HEK293 (cell line): Measurements from ENCODE around the gene GRB14.
A peak's percentile ranks its signal among the peaks of the same experiment; 100 is the strongest.

Experiments
- CTCF ChIA-PET: fragments of 350-600 bp; formaldehyde crosslinking; extraction: SDS; loops from one replicate; lab custom pipeline; 2021; ENCODE audit warnings: antibody characterized with exemption; lab: Yijun Ruan, JAX
- POLR2A ChIA-PET: fragments of 300-600 bp; formaldehyde crosslinking; extraction: SDS; loops from one replicate; lab custom pipeline; 2020; ENCODE audit warnings: antibody characterized with exemption, inconsistent platforms; lab: Yijun Ruan, JAX
- H3K27ac ChIP-seq: fragments of 200-500 bp; sonication (Bioruptor generic); 2 replicates; pipeline ENCODE4 v1.5.1; 2014; ENCODE audit warnings: low read depth, low read length, control low read depth, inconsistent platforms; ENCODE audit errors: extremely low read depth
- H3K36me3 ChIP-seq, 2 experiments: fragments of 200-500 bp in 1 of 2; sonication (Bioruptor generic) in 1 of 2; 1 replicate in 1 of 2; 2 replicates in 1 of 2; pipeline ENCODE4 v1.5.1; 2014 to 2017; ENCODE audit warnings: inconsistent platforms in 2 of 2, low read length in 2 of 2; ENCODE audit not compliant: control insufficient read depth in 2 of 2, insufficient read depth in 1 of 2
- H3K4me1 ChIP-seq: fragments of 200-500 bp; sonication (Bioruptor generic); 2 replicates; pipeline ENCODE4 v1.5.1; 2014; ENCODE audit warnings: mild to moderate bottlenecking, low read length, inconsistent platforms; ENCODE audit not compliant: control insufficient read depth, insufficient read depth
- H3K4me3 ChIP-seq: 2 replicates; pipeline ENCODE4 v1.5.1; 2011; ENCODE audit warnings: low read depth, mild to moderate bottlenecking, control low read depth, low read length, moderate library complexity
- H3K9me3 ChIP-seq: fragments of 200-500 bp; sonication (Bioruptor generic); 2 replicates; pipeline ENCODE4 v1.5.1; 2014; ENCODE audit warnings: low read depth, low read length, inconsistent platforms; ENCODE audit not compliant: control insufficient read depth, insufficient read depth
- BCL11A ChIP-seq: fragments of 450-650 bp; formaldehyde crosslinking; IDR thresholded peaks from 2 replicates; pipeline ENCODE4 v1.5.1; 2016; ENCODE audit warnings: low read depth, missing biosample characterization, missing genetic modification characterization
- KLF1 ChIP-seq: fragments of 450-650 bp; formaldehyde crosslinking; IDR thresholded peaks from 2 replicates; pipeline ENCODE4 v1.5.1; 2016; ENCODE audit warnings: missing biosample characterization, missing genetic modification characterization
- KLF10 ChIP-seq: fragments of 450-650 bp; IDR thresholded peaks from 2 replicates; pipeline ENCODE4 v1.5.1; 2018; ENCODE audit warnings: missing biosample characterization, mild to moderate bottlenecking, missing genetic modification characterization
- KLF16 ChIP-seq: fragments of 450-650 bp; formaldehyde crosslinking; IDR thresholded peaks from 2 replicates; pipeline ENCODE4 v1.5.1; 2017; ENCODE audit warnings: missing biosample characterization, missing genetic modification characterization
- MZF1 ChIP-seq: fragments of 450-650 bp; formaldehyde crosslinking; IDR thresholded peaks from 2 replicates; pipeline ENCODE4 v1.5.1; 2017; ENCODE audit warnings: missing biosample characterization, missing genetic modification characterization, borderline replicate concordance
- REPIN1 ChIP-seq: fragments of 450-650 bp; formaldehyde crosslinking; IDR thresholded peaks from 2 replicates; pipeline ENCODE4 v1.5.1; 2017; ENCODE audit warnings: missing biosample characterization, missing genetic modification characterization, low read depth
- WT1 ChIP-seq: fragments of 450-650 bp; formaldehyde crosslinking; IDR thresholded peaks from 2 replicates; pipeline ENCODE4 v1.5.1; 2016; ENCODE audit warnings: missing biosample characterization, missing genetic modification characterization
- ZBTB17 ChIP-seq: fragments of 450-650 bp; formaldehyde crosslinking; IDR thresholded peaks from 2 replicates; pipeline ENCODE4 v1.5.1; 2016; ENCODE audit warnings: missing biosample characterization, missing genetic modification characterization
- ZNF10 ChIP-seq: fragments of 450-650 bp; formaldehyde crosslinking; IDR thresholded peaks from 2 replicates; pipeline ENCODE4 v1.5.1; 2017; ENCODE audit warnings: missing biosample characterization, missing genetic modification characterization
- ZNF133 ChIP-seq: fragments of 450-650 bp; formaldehyde crosslinking; IDR thresholded peaks from 2 replicates; pipeline ENCODE4 v1.5.1; 2016; ENCODE audit warnings: missing biosample characterization, missing genetic modification characterization
- ZNF138 ChIP-seq: fragments of 450-650 bp; formaldehyde crosslinking; IDR thresholded peaks from 2 replicates; pipeline ENCODE4 v1.5.1; 2016; ENCODE audit warnings: missing biosample characterization, missing genetic modification characterization, borderline replicate concordance
- ZNF175 ChIP-seq: fragments of 450-650 bp; formaldehyde crosslinking; IDR thresholded peaks from 2 replicates; pipeline ENCODE4 v1.5.1; 2016; ENCODE audit warnings: missing biosample characterization, missing genetic modification characterization
- ZNF335 ChIP-seq: fragments of 450-650 bp; formaldehyde crosslinking; conservative IDR thresholded peaks from 2 replicates; pipeline ENCODE4 v1.5.1; 2016; ENCODE audit warnings: missing biosample characterization, missing genetic modification characterization
- ZNF354C ChIP-seq: fragments of 450-650 bp; formaldehyde crosslinking; IDR thresholded peaks from 2 replicates; pipeline ENCODE4 v1.5.1; 2016; ENCODE audit warnings: missing biosample characterization, missing genetic modification characterization, low read depth, borderline replicate concordance
- ZNF366 ChIP-seq: fragments of 450-650 bp; formaldehyde crosslinking; conservative IDR thresholded peaks from 2 replicates; pipeline ENCODE4 v1.5.1; 2016; ENCODE audit warnings: missing biosample characterization, missing genetic modification characterization
- ZNF473 ChIP-seq: fragments of 450-650 bp; formaldehyde crosslinking; IDR thresholded peaks from 2 replicates; pipeline ENCODE4 v1.5.1; 2017; ENCODE audit warnings: missing biosample characterization, missing genetic modification characterization
- ZNF544 ChIP-seq: fragments of 450-650 bp; formaldehyde crosslinking; IDR thresholded peaks from 2 replicates; pipeline ENCODE4 v1.5.0; 2017; ENCODE audit warnings: missing biosample characterization, missing genetic modification characterization
- ZNF571 ChIP-seq: fragments of 450-650 bp; formaldehyde crosslinking; IDR thresholded peaks from 2 replicates; pipeline ENCODE4 v1.5.0; 2017; ENCODE audit warnings: missing biosample characterization, missing genetic modification characterization
- ZNF654 ChIP-seq: fragments of 450-650 bp; formaldehyde crosslinking; IDR thresholded peaks from 2 replicates; pipeline ENCODE4 v1.5.1; 2016; ENCODE audit warnings: low read depth, missing biosample characterization, missing genetic modification characterization
- ZNF677 ChIP-seq: fragments of 450-650 bp; IDR thresholded peaks from 2 replicates; pipeline ENCODE4 v1.5.0; 2018; ENCODE audit warnings: missing biosample characterization, mild to moderate bottlenecking, missing genetic modification characterization, moderate library complexity
- ZNF707 ChIP-seq: fragments of 450-650 bp; formaldehyde crosslinking; IDR thresholded peaks from 2 replicates; pipeline ENCODE4 v1.5.1; 2016; ENCODE audit warnings: missing biosample characterization, missing genetic modification characterization
- ZNF768 ChIP-seq: fragments of 450-650 bp; formaldehyde crosslinking; IDR thresholded peaks from 2 replicates; pipeline ENCODE4 v1.5.1; 2018; ENCODE audit warnings: missing biosample characterization, mild to moderate bottlenecking, missing genetic modification characterization
- ZNF777 ChIP-seq: fragments of 450-650 bp; formaldehyde crosslinking; IDR thresholded peaks from 2 replicates; pipeline ENCODE4 v1.5.1; 2017; ENCODE audit warnings: missing biosample characterization, missing genetic modification characterization, borderline replicate concordance
- ZXDB ChIP-seq: fragments of 450-650 bp; formaldehyde crosslinking; IDR thresholded peaks from 2 replicates; pipeline ENCODE4 v1.5.1; 2016; ENCODE audit warnings: missing biosample characterization, missing genetic modification characterization
- TF ChIP-seq, protein P1 (sequence below): fragments of 450-650 bp; formaldehyde crosslinking; optimal IDR thresholded peaks from 2 replicates; pipeline ENCODE3; 2016; ENCODE audit warnings: missing biosample characterization, mild to moderate bottlenecking, missing genetic modification characterization
- TF ChIP-seq, protein P2 (sequence below): fragments of 450-650 bp; formaldehyde crosslinking; IDR thresholded peaks from 2 replicates; pipeline ENCODE4 v1.5.1; 2016; ENCODE audit warnings: missing biosample characterization, missing genetic modification characterization
- TF ChIP-seq, protein P3 (sequence below): fragments of 450-650 bp; formaldehyde crosslinking; IDR thresholded peaks from 2 replicates; pipeline ENCODE4 v1.5.1; 2016; ENCODE audit warnings: missing biosample characterization, missing genetic modification characterization
- TF ChIP-seq, protein P4 (sequence below): fragments of 450-650 bp; formaldehyde crosslinking; IDR thresholded peaks from 2 replicates; pipeline ENCODE4 v1.5.1; 2017; ENCODE audit warnings: missing biosample characterization, missing genetic modification characterization
- TF ChIP-seq, protein P5 (sequence below): fragments of 450-650 bp; formaldehyde crosslinking; IDR thresholded peaks from 2 replicates; pipeline ENCODE4 v1.5.1; 2016; ENCODE audit warnings: missing biosample characterization, missing genetic modification characterization

GRB14 gene

DNA sequence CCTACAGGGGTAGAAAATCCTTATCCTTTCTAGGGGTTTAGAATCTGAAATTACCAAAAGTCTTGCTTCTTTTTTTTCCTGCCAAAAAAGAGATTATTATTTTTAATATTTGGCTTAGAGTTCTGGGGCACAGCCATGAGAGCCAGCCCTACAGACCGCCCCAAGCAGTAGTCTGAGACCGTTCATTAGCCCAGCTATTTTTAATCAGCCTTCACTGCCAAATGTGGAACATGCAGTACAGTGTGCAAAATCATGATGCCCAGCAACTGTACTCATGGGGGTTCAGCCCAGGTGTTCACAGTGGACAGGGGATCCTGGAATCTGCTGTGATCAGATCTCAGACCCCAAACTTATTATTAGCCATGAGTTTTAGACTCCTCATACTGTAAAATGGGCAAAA lies 60.4 kb downstream of the GRB14 start (continued):
- TF ChIP-seq, protein P1, sequence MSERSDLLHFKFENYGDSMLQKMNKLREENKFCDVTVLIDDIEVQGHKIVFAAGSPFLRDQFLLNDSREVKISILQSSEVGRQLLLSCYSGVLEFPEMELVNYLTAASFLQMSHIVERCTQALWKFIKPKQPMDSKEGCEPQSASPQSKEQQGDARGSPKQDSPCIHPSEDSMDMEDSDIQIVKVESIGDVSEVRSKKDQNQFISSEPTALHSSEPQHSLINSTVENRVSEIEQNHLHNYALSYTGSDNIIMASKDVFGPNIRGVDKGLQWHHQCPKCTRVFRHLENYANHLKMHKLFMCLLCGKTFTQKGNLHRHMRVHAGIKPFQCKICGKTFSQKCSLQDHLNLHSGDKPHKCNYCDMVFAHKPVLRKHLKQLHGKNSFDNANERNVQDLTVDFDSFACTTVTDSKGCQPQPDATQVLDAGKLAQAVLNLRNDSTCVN = no peak
- TF ChIP-seq, protein P2, sequence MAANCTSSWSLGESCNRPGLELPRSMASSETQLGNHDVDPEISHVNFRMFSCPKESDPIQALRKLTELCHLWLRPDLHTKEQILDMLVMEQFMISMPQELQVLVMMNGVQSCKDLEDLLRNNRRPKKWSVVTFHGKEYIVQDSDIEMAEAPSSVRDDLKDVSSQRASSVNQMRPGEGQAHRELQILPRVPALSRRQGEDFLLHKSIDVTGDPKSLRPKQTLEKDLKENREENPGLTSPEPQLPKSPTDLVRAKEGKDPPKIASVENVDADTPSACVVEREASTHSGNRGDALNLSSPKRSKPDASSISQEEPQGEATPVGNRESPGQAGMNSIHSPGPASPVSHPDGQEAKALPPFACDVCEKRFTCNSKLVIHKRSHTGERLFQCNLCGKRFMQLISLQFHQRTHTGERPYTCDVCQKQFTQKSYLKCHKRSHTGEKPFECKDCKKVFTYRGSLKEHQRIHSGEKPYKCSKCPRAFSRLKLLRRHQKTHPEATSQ (tag by site-specific recombination) = no peak
- TF ChIP-seq, protein P3, sequence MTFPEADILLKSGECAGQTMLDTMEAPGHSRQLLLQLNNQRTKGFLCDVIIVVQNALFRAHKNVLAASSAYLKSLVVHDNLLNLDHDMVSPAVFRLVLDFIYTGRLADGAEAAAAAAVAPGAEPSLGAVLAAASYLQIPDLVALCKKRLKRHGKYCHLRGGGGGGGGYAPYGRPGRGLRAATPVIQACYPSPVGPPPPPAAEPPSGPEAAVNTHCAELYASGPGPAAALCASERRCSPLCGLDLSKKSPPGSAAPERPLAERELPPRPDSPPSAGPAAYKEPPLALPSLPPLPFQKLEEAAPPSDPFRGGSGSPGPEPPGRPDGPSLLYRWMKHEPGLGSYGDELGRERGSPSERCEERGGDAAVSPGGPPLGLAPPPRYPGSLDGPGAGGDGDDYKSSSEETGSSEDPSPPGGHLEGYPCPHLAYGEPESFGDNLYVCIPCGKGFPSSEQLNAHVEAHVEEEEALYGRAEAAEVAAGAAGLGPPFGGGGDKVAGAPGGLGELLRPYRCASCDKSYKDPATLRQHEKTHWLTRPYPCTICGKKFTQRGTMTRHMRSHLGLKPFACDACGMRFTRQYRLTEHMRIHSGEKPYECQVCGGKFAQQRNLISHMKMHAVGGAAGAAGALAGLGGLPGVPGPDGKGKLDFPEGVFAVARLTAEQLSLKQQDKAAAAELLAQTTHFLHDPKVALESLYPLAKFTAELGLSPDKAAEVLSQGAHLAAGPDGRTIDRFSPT = no peak
- TF ChIP-seq ZNF777 = no peak
- no peak for TF ChIP-seq ZXDB (tag by site-specific recombination)
- no peak for TF ChIP-seq ZNF175 (tag by site-specific recombination)
- TF ChIP-seq ZNF707 = no peak
- no peak for TF ChIP-seq KLF16
- no peak for TF ChIP-seq ZNF677 (tag by site-specific recombination)
- TF ChIP-seq ZNF354C (tag by site-specific recombination) = no peak
- no peak for TF ChIP-seq ZNF138 (tag by site-specific recombination)
- no peak for TF ChIP-seq REPIN1 (tag by site-specific recombination)
- TF ChIP-seq ZNF133 (tag by site-specific recombination) = no peak

DNA sequence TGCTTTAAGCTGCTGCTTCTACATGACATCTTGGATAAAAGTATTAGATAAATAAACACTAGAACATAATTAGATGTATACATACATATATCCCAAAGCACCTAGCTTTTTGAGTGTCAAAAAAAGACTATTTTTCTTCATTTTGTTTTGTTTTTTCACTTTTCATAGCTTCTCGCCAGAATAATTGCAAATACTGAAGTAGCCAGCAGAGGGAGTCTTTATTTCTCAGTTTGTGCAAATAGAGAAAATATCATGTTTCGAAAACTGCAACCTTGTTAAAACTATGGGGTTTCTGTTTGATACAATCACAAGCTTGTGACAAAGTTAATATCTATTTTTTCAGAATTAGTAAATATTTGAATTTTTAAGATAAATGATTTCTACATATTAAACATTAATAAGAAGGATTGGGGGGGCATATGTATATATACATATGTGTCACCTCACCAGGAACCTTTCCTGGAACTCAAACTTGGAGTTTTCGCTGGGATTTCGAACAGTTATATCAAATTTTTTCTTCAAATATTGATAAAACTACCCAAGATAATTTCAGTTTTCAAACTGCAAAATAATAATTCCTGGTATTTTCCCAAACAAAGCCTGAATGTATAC lies 61.0 kb downstream of the GRB14 start:
- Histone ChIP-seq H3K36me3 (no peaks in the 10 kb centered on the region), H3K4me3 (no peak overlapping the region), H3K9me3 (no peaks in the 10 kb centered on the region), H3K4me1 (no peaks in the 10 kb centered on the region; the same call in 1 of the 2 replicates), H3K27ac (no peak overlapping the region)
- TF ChIP-seq ZNF654 (tag by site-specific recombination) (peak; percentile 43; the same call in 1 of the 2 replicates), ZNF366 (tag by site-specific recombination) (no peak)
- CTCF ChIA-PET = interaction anchor here (0.6 to 4.7 kb wide), 48 partner anchors 8 to 1389 kb away, joined by 3 to 67 read pairs (median 4); partner anchors contain the start of gene GRB14
- POLR2A ChIA-PET = no interaction called here

DNA sequence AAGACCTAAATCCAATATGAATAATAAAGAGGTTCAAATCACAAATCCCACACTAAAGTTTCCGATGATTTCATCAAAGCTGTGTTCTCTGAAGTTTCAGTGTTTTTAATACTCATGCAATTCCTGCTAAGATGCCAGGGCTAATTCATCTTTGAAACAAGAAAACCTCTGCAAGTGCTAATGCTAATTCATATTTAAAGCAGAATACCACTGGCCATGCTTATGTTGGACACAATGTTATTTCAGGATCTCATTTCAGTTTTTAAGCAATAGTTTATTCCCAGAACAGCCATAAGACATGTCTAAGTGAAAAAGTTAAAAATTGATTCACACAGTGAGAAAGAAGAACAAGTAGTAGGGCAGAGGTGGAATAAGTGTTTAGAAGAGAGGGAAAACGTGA lies 62.8 kb downstream of the GRB14 start:
- ChIA-PET CTCF (interaction anchor here (1.6 kb wide), 1 partner anchor 42 kb away, joined by 6 read pairs; no protein-coding TSS in a partner anchor), POLR2A (no interaction called here)
- no peaks in the 10 kb centered on the region; the same call in 1 of the 2 replicates for H3K4me1 ChIP-seq
- H3K36me3 ChIP-seq = no peaks in the 10 kb centered on the region
- no peak overlapping the region for H3K4me3 ChIP-seq
- no peak for TF ChIP-seq ZNF335 (tag by site-specific recombination)
- TF ChIP-seq MZF1 (tag by site-specific recombination) = no peak
- TF ChIP-seq ZNF777 = no peak
- no peak for TF ChIP-seq KLF1 (tag by site-specific recombination)
- TF ChIP-seq ZBTB17 (tag by site-specific recombination) = no peak
- no peak for TF ChIP-seq ZNF768 (tag by site-specific recombination)
- no peak for TF ChIP-seq ZNF10 (tag by site-specific recombination)
- no peak for TF ChIP-seq KLF10
- TF ChIP-seq ZNF571 (tag by site-specific recombination) = no peak
- TF ChIP-seq, protein P4, sequence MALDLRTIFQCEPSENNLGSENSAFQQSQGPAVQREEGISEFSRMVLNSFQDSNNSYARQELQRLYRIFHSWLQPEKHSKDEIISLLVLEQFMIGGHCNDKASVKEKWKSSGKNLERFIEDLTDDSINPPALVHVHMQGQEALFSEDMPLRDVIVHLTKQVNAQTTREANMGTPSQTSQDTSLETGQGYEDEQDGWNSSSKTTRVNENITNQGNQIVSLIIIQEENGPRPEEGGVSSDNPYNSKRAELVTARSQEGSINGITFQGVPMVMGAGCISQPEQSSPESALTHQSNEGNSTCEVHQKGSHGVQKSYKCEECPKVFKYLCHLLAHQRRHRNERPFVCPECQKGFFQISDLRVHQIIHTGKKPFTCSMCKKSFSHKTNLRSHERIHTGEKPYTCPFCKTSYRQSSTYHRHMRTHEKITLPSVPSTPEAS (tag by site-specific recombination) = no peak
- TF ChIP-seq ZNF473 (tag by site-specific recombination) = no peak
- TF ChIP-seq BCL11A (tag by site-specific recombination) = no peak
- no peak for TF ChIP-seq ZNF544 (tag by site-specific recombination)
- no peak for TF ChIP-seq WT1 (tag by site-specific recombination)
- TF ChIP-seq, protein P5, sequence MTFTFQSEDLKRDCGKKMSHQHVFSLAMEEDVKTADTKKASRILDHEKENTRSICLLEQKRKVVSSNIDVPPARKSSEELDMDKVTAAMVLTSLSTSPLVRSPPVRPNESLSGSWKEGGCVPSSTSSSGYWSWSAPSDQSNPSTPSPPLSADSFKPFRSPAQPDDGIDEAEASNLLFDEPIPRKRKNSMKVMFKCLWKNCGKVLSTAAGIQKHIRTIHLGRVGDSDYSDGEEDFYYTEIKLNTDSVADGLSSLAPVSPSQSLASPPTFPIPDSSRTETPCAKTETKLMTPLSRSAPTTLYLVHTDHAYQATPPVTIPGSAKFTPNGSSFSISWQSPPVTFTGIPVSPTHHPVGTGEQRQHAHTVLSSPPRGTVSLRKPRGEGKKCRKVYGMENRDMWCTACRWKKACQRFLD (tag by site-specific recombination) = no peak
- H3K27ac ChIP-seq = no peak overlapping the region
- no peaks in the 10 kb centered on the region for H3K9me3 ChIP-seq
